Thymus (tissue), 11 donors: ENCODE measurements around the gene SLC12A3. TPM values are rescaled to one million over a fixed set of nuclear protein-coding genes. Genes with fewer than 3 reads are reported as not detected.
A peak's percentile ranks its signal among the peaks of the same experiment; 100 is the strongest.

Experiments
- DNase-seq, 9 donors: peaks; one replicate each; pipeline ENCODE4 v3.0.0-alpha.2; 2013; ENCODE audit warnings: low spot score in 9 of 9, low read depth in 6 of 9, missing footprints in 1 of 9
- H3K27ac ChIP-seq, 2 donors: one replicate each; pipeline ENCODE4 v1.5.1; 2013; ENCODE audit warnings: control low read depth in 1 of 2, low read depth in 1 of 2, low read length in 1 of 2, mild to moderate bottlenecking in 1 of 2, moderate library complexity in 1 of 2
- H3K27me3 ChIP-seq, 2 donors: one replicate each; pipeline ENCODE4 v1.5.1; 2013; ENCODE audit warnings: low read length in 1 of 2; ENCODE audit not compliant: control insufficient read depth in 2 of 2, insufficient read depth in 1 of 2
- H3K36me3 ChIP-seq, 2 donors: one replicate each; pipeline ENCODE4 v1.5.1; 2013; ENCODE audit warnings: low read length in 1 of 2, mild to moderate bottlenecking in 1 of 2, moderate library complexity in 1 of 2; ENCODE audit not compliant: control insufficient read depth in 2 of 2, insufficient read depth in 2 of 2
- H3K4me1 ChIP-seq, 2 donors: one replicate each; pipeline ENCODE4 v1.5.1; 2013; ENCODE audit warnings: low read length in 2 of 2; ENCODE audit not compliant: control insufficient read depth in 2 of 2, insufficient read depth in 2 of 2
- H3K4me3 ChIP-seq, 2 donors: one replicate each; pipeline ENCODE4 v1.5.1; 2013; ENCODE audit warnings: low read length in 2 of 2, control low read depth in 1 of 2, mild to moderate bottlenecking in 1 of 2
- H3K9me3 ChIP-seq, 2 donors: one replicate each; pipeline ENCODE4 v1.5.1; 2013; ENCODE audit warnings: low read length in 1 of 2, mild to moderate bottlenecking in 1 of 2; ENCODE audit not compliant: control insufficient read depth in 2 of 2, insufficient read depth in 1 of 2
- WGBS: extraction: QIAGEN DNeasy Blood & Tissue Kit; methylation state at CpG from one replicate; pipeline ENCODE4 v1.1.7; 2013; 5-methylcytosine and 5-hydroxymethylcytosine counted together
- polyA plus RNA-seq: library from polyadenylated mRNA; stranded (reverse); fragments of 200-250 nt; gene quantifications from one replicate; pipeline ENCODE4 v1.2.3, GENCODE V29; 2013
- total RNA-seq: library from RNA; stranded (reverse); fragments of 120-200 nt; gene quantifications from one replicate; pipeline ENCODE4 v1.2.4, GENCODE V29; 2013
- donor health status: healthy.

The SLC12A3 gene
- total and polyA plus RNA-seq, 2 donors = 0.34 to 0.52 TPM

DNA sequence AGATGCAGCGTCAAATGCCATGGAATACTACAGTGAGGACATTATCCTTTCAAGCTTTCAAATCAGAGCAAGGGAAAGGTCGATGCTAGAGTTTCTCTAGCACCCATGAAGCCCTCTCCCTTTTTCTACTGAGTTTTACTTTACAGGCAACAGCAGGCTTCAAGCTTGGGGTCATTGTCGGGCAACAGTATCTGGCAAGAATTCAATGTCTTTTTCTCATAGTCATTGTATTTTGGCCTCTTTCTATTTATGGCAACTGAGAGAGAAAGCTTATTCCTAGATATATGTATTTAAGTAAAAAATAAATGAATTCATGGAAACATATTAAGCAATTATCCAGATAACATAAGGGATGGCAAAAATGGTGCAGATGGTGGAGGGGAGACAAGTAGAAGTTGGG is 96.4 kb downstream of the SLC12A3 start:
- peaks cover 0 to 25% of the 10 kb centered on the region in 2 donors for H3K4me1 ChIP-seq
- 90% methylated on average over 3 of the region's 3 CpGs for WGBS
- no peak for DNase-seq
- no peaks in the 10 kb centered on the region for H3K36me3 ChIP-seq
- H3K27ac ChIP-seq = no peak overlapping the region
- no peaks in the 10 kb centered on the region for H3K27me3 ChIP-seq
- H3K9me3 ChIP-seq = peaks cover 0 to 5% of the 10 kb centered on the region in 2 donors
- no peak overlapping the region for H3K4me3 ChIP-seq

DNA sequence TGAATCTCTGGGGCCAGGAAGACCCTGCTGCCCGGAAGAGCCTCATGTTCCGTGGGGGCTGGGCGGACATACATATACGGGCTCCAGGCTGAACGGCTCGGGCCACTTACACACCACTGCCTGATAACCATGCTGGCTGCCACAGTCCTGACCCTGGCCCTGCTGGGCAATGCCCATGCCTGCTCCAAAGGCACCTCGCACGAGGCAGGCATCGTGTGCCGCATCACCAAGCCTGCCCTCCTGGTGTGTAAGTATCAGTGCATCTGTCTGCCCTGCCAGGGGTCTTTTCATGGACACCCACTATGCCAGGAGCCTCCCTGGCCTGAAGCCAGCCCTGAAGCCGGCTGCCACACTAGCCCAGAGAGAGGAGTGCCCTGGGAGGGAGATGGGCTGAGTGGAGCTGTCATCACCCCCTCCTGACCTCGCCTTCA is 96.9 kb downstream of the SLC12A3 start, which contains the start of gene CETP:
Gene CETP (plus strand): TSS at position 100 of the 431 bp plus-strand sequence. CDS start 30 bp downstream, at position 130.
- no peak within 1 kb of the TSS for H3K27ac ChIP-seq
- H3K4me1 ChIP-seq = peaks cover 0 to 25% of the 10 kb centered on the region in 2 donors
- H3K27me3 ChIP-seq = no peaks in the 10 kb centered on the region
- DNase-seq = no peak
- 91% methylated on average over 12 of the region's 12 CpGs for WGBS
- H3K36me3 ChIP-seq = no peaks in the 10 kb centered on the region
- H3K4me3 ChIP-seq = no peak within 1 kb of the TSS
- H3K9me3 ChIP-seq = peaks cover 0 to 5% of the 10 kb centered on the region in 2 donors

DNA sequence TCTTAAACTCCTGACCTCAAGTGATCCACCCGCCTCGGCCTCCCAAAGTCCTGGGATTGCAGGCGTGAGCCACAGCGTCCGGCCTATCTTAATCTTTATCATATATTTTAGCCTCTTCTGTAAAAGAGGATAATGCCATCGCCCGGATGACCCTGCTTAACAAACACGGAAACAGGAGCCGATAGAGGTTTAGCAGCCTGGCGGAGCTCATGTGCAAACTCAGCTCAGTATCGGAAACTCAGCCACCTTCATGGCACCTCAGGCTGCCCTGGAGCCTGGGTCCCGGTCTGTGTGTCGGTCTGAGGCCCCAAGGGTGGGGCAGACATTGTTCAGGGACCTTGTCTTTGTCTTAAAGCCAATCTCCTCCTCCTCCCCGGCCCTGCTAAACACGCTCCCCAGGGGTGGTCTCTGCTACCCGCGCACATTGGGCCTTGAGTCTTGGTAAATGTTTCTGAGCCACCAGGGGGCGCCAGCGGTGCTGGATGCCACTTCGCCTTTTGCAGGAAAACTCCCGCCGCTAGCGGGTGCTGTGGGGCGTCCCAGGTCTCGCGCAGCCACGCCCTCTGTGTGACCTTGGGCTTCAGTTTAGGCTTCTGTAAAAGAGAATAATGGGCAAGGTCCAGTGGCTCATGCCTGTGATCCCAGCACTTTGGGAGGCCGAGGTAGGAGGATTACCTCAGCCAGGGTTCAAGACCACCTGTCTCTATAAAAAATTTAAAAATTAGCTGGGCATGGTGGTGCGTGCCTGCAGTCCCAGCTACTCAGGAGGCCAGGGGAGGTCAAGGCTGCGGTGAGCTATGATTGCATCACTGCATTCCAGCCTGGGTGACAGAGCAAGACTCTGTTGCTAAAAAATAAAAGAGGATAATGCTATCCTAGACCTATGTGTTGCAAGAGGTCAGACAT is 99.5 kb downstream of the SLC12A3 start:
- 49% methylated on average over 30 of the region's 30 CpGs for WGBS

More for the DNA sequence above, 99.5 kb downstream of the SLC12A3 start:
- peaks cover 0 to 5% of the 10 kb centered on the region in 2 donors for H3K9me3 ChIP-seq
- no peak overlapping the region for H3K4me3 ChIP-seq
- no peak overlapping the region for H3K27ac ChIP-seq
- H3K4me1 ChIP-seq = peaks cover 0 to 25% of the 10 kb centered on the region in 2 donors
- no peaks in the 10 kb centered on the region for H3K27me3 ChIP-seq
- DNase-seq = peak; percentile 72 to 96 (median 88)
- H3K36me3 ChIP-seq = no peaks in the 10 kb centered on the region

Other genes starting within 250 kb of the SLC12A3 start
- gene MT1E, start 239.4 kb upstream of the SLC12A3 start, total RNA-seq = 2.1 TPM
- gene MT1E, start 239.4 kb upstream of the SLC12A3 start, polyA plus RNA-seq = 126 TPM
- 0.28 TPM for gene MT1M, start 232.5 kb upstream of the SLC12A3 start, total RNA-seq
- gene MT1M, start 232.5 kb upstream of the SLC12A3 start, polyA plus RNA-seq = 97.7 TPM
- gene MT1A, start 226.5 kb upstream of the SLC12A3 start, total RNA-seq = 1.2 TPM
- 285 TPM for gene MT1A, start 226.5 kb upstream of the SLC12A3 start, polyA plus RNA-seq
- gene MT1B, start 213.3 kb upstream of the SLC12A3 start, total RNA-seq = not detected
- gene MT1B, start 213.3 kb upstream of the SLC12A3 start, polyA plus RNA-seq = 4.7 TPM
- 1.5 TPM for gene MT1F, start 207.2 kb upstream of the SLC12A3 start, total RNA-seq
- 24.6 TPM for gene MT1F, start 207.2 kb upstream of the SLC12A3 start, polyA plus RNA-seq
- gene MT1G, start 197.1 kb upstream of the SLC12A3 start, total RNA-seq = 0.90 TPM
- gene MT1G, start 197.1 kb upstream of the SLC12A3 start, polyA plus RNA-seq = 353 TPM
- gene MT1H, start 195.4 kb upstream of the SLC12A3 start, total RNA-seq = 0.85 TPM
- gene MT1H, start 195.4 kb upstream of the SLC12A3 start, polyA plus RNA-seq = 50.7 TPM
- 21.2 TPM for gene MT1X, start 182.7 kb upstream of the SLC12A3 start, total RNA-seq
- 3,725 TPM for gene MT1X, start 182.7 kb upstream of the SLC12A3 start, polyA plus RNA-seq
- gene NUP93, start 135.1 kb upstream of the SLC12A3 start, total RNA-seq = 85.9 TPM
- gene NUP93, start 135.1 kb upstream of the SLC12A3 start, polyA plus RNA-seq = 58.3 TPM
- gene HERPUD1, start 66.9 kb downstream of the SLC12A3 start, total RNA-seq = 28.3 TPM
- 105 TPM for gene HERPUD1, start 66.9 kb downstream of the SLC12A3 start, polyA plus RNA-seq
- 2.0 TPM for gene CETP, start 96.7 kb downstream of the SLC12A3 start, total RNA-seq
- gene CETP, start 96.7 kb downstream of the SLC12A3 start, polyA plus RNA-seq = 1.8 TPM
- gene NLRC5, start 124.3 kb downstream of the SLC12A3 start, total RNA-seq = 23.3 TPM
- gene NLRC5, start 124.3 kb downstream of the SLC12A3 start, polyA plus RNA-seq = 63.9 TPM
- 6.5 TPM for gene CPNE2, start 227.4 kb downstream of the SLC12A3 start, total RNA-seq
- gene CPNE2, start 227.4 kb downstream of the SLC12A3 start, polyA plus RNA-seq = 27.5 TPM